Suprapubic skin (tissue), 4 donors: ENCODE data around the gene TNIK.

ENCODE experiments used
- POLR2A ChIP-seq, 2 donors: fragments of 450-650 bp; IDR thresholded peaks; one replicate each; pipeline ENCODE4 v1.6.1; 2017; ENCODE audit warnings: antibody characterized with exemption in 2 of 2, mild to moderate bottlenecking in 2 of 2, moderate library complexity in 2 of 2
- POLR2AphosphoS5 ChIP-seq, 3 donors: sonication (generic); formaldehyde crosslinking; IDR thresholded peaks; one replicate each; pipeline ENCODE4 v1.6.1; 2017; ENCODE audit warnings: antibody characterized with exemption in 3 of 3
- TF ChIP-seq, protein P1 (sequence below), 2 donors: fragments of 200-600 bp in 1 of 2; fragments of 450-650 bp in 1 of 2; sonication (generic) in 1 of 2; IDR thresholded peaks; one replicate each; pipeline ENCODE4 v1.5.1; 2016 to 2019; ENCODE audit warnings: antibody characterized with exemption in 2 of 2, mild to moderate bottlenecking in 1 of 2, moderate library complexity in 1 of 2

DNA sequence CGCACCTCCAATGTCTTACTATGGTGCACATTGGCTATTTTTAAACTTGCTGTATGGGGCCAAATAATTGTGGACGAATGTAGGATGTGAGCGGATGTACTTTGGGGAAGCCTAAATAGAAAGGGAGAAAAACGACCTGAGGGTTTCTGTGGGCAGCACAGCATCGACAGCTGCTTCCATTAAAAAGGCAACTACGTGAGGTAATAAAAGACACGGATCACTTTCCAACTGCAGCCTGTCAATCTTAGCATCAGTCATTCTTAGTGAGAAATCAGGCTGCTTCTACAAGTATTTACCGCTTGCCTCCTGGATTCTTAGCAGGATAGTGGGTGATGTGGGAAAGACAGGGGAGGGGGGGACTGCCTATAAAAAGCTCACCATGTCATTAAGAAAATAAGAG is 247.0 kb downstream of the TNIK start:
- TF ChIP-seq POLR2A (IDR thresholded peaks at IDR 0.05) (no peak), POLR2AphosphoS5 (IDR thresholded peaks at IDR 0.05) (no peak)
- TF ChIP-seq, protein P1, sequence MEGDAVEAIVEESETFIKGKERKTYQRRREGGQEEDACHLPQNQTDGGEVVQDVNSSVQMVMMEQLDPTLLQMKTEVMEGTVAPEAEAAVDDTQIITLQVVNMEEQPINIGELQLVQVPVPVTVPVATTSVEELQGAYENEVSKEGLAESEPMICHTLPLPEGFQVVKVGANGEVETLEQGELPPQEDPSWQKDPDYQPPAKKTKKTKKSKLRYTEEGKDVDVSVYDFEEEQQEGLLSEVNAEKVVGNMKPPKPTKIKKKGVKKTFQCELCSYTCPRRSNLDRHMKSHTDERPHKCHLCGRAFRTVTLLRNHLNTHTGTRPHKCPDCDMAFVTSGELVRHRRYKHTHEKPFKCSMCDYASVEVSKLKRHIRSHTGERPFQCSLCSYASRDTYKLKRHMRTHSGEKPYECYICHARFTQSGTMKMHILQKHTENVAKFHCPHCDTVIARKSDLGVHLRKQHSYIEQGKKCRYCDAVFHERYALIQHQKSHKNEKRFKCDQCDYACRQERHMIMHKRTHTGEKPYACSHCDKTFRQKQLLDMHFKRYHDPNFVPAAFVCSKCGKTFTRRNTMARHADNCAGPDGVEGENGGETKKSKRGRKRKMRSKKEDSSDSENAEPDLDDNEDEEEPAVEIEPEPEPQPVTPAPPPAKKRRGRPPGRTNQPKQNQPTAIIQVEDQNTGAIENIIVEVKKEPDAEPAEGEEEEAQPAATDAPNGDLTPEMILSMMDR (IDR thresholded peaks at IDR 0.05): no peak
